ENCODE data around the gene HBS1L.

HBS1L gene

DNA sequence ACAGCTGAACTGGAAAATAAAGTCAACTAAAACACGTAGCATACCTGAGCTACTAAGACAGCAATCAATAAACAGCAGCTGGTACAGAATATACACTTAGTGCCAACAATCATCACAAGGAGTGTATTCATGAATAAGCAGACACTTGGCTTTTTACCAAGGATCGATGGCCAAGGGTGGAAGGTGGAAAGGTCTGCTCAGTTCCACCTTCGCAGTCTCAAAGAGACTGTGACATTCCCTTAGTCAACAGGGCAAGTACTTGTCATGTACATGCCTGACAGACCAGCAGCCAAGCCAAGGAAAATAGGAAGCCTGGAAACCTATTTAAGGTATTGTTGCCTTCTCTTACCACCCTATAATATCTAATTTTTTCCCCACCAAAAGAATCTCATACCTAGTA, 21.4 kb downstream of the HBS1L start:
- DNase-seq (ENCODE audit: low read depth) = no peak

DNA sequence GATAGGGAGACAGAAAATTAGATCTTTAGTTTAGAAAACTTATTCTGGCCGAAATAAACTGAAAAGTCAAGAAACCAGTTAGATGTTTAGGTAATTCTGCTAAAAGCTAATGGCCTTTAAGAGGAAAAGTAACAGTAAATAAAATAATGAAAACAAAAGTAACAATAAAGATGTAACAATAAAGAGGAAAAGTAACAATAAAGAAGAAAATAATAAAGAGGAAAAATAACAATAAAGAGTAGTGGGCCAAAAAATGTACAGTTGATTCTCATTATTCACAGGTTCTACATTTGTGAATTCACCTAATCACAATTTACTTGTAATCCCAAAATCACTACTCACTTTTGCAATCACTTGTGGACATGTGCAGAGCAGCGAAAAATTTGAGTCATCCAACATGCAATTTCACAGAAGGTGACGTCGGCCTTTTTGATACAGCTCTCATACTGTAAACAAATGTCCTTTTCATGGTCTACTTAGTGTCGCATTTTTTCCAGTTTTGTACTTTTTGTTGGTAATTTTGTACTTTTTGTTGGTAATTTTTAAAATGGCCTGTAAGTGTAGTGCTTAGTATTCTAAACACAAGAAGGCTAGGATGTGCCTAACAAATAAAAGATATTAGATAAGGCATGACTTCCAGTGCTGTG, 24.0 kb downstream of the HBS1L start:
- no peak for DNase-seq (ENCODE audit: low read depth)

GRCh38 chr6:135030056-135030473, 24.6 kb downstream of the HBS1L start:
- no peak for DNase-seq (ENCODE audit: low read depth)

DNA sequence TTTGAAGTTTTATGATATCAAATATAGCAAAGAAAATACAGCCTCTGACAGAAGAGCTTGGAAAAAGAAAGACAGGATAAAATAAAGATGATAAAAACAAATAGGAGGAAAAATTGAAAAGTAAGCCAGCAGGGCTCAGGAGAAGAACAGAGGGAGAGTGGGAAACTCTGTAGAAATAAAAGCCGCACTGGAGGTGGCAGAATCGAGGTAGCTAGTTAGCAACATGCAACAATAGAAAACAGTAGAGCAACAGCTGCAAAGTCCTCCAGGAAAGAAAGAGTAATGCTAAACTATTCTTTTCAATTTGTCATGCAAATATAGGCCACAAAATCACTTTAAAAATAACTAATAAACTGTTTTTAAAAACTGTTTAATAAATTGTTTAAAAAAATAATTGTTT, 28.8 kb downstream of the HBS1L start:
- no peak for DNase-seq (ENCODE audit: low read depth)

GRCh38 chr6:135025175-135025574, 29.4 kb downstream of the HBS1L start:
- no peak for DNase-seq (ENCODE audit: low read depth)

GRCh38 chr6:135022050-135022697, 32.4 kb downstream of the HBS1L start:
- DNase-seq (ENCODE audit: low read depth) = no peak

DNA sequence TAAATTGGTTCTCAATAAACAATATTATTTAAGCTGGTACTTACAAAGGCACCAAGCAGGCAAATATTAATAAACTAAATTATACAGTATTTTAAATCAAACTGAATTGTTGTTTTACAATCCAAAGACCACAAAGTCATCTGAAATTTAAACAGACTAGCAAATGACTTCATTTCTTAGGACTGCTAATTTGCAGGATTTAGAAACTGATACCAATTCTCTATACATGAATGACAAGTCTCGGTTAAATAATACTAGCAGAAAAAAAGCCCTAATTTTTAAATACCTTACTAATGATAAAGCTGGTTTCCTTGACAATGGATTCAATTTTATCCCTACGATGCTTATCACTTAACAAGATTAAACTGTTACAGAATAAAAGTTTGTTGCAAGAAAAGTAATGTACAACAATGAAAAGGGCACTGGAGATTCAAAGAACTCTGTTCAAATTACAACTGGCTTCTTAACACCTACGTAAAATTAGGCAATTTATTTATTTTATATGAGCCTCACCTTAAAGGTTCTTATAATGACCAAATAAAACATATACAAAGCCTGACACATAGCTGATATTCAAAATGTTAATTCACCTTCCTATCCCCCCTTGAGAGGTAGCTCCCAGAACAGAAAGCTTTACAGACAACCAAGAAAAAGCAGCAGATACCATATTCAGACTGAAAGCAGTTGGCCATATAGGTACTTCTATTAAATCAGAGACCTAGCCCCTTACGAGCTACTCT, 33.1 kb downstream of the HBS1L start:
- no peak for DNase-seq (ENCODE audit: low read depth)

DNA sequence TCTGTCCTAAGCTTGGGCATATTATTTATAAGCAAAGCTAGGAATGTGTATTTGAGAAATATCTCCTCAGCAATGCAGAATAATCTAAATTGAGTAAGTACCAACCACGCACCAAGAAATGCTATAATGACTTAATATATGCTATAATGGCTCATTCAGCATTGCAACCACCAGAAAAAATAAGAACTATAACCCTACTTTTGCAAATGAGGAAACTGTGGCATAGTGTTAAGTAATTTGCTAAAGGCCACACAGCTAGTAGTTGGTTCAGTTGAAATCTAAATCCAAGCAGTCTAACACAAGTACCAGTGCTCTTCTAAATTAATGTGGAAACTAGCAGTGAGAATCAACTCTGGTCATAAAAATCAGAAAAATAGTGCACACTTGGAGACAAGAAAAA, 35.7 kb downstream of the HBS1L start:
- DNase-seq (ENCODE audit: low read depth) = no peak

DNA sequence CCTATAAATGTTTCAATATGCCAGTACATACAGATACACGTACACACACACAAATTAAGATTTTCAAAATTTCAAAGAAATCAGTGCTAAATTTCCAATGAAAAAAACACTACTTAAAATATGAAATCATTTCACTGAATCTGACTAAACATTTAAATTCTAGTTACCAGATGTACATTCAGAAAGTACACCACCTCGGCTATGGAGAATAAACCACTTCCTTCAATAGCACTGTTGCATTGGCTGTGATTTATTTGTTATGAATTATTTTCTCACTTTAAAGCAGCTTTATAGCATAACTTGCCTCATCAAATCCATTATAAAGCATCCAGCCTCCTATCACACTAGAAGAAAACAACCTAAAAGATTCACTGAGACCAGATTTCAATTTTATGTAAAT, 36.6 kb downstream of the HBS1L start:
- DNase-seq (ENCODE audit: low read depth) = no peak

DNA sequence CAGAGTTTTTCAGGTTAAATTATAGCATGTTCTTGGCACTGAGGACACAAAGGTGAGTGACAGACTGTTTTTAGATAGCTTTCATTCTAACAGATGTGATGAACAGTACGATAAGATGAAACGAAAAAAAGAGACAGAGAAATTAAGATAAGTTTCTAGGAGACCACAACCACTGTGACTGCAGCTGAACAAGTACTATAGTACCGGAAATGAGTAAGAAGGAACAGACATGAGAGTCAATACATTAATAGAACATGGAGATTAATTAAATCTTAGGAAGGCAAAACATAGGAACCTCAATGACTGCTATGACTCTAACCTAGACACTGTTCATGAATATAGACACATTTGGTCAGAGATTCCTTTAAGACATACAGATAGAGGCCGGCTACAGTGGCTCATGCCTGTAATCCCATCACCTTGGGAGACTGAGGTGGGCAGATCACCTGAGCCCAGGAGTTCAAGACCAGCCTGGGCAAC, 40.2 kb downstream of the HBS1L start:
- no peak for DNase-seq (ENCODE audit: low read depth)

- DNase-seq (ENCODE audit: low read depth) = no peak
Measured at GRCh38 chr6:135013211-135013610, 41.4 kb downstream of the HBS1L start.

GRCh38 chr6:135012764-135013163, 41.9 kb downstream of the HBS1L start:
- no peak for DNase-seq (ENCODE audit: low read depth)

DNA sequence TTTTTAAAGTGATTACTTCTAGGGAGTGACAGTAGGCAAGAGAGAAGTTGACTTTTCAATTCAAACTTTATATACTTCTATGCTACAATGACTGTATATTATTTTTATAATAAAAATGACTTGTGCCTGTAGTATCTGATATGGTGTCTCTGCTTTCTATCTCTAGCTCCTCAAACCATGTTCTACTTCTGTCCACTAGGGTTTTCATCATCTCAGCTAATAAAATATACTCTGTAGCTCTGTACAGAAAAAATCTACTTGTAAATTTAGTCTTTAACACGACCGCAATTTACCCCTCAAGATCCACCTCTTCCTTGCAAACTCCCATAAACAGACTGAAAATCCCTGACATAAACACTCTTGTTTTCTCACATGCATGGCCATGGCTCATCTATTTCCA, 42.3 kb downstream of the HBS1L start:
- DNase-seq (ENCODE audit: low read depth) = no peak

GRCh38 chr6:135008941-135009290, 45.7 kb downstream of the HBS1L start:
- DNase-seq (ENCODE audit: low read depth) = no peak

GRCh38 chr6:135008072-135008940, 46.3 kb downstream of the HBS1L start:
- DNase-seq (ENCODE audit: low read depth) = no peak

GRCh38 chr6:135006386-135006914, 48.2 kb downstream of the HBS1L start:
- DNase-seq (ENCODE audit: low read depth) = no peak

DNA sequence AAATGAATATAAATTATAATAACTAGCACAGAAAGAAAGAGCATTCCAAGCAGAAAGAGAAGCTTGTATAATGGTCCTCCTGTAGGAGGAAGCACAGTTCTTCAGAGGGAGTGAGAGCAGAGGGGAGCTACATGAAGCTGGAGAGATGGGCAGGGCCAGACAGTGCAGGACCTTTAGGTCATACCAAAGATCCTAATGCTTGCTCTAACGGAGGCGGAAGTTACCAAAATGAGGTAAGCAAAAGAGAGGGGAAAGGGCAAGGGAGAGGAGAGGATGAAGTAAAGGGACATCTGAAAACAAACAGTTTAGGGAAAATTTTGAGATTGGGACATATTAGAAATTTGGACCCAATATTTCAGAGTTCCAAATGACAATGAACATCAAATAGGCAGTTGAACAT, 50.2 kb downstream of the HBS1L start:
- DNase-seq (ENCODE audit: low read depth) = no peak

DNA sequence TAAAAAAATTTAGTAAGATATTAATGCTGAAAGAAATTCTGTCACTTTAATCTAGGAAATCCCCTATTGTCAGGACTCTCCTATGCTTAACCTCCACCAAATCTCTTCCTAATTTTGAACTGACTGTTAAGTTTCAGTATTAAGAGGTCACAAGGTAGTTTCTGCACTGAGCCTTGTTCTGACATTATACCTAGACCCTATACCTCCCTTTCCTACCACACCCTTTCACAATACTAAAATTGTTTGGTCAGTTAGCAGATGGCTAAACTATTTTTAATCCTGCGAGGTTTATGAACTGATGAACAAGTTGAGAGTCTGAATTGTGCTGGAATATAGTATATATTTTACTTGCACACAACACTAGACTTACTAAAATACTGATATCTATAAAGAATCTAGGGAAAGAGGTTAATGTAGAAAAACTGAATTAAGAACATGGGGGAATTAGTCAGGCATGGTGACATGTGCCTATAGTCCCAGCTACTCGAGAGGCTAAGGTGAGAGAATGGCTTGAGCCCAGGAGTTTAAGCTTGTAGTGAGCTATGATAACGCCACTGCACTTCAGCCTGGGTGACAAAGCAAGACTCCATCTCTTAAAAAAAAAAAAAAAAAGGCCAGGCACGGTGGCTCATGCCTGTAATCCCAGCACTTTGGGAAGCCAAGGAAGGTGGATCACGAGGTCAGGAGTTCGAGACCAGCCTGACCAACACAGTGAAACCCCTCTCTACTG, 51.5 kb downstream of the HBS1L start:
- DNase-seq (ENCODE audit: low read depth) = no peak

- no peak for DNase-seq (ENCODE audit: low read depth)
Measured at GRCh38 chr6:135002229-135002844, 52.3 kb downstream of the HBS1L start.

DNA sequence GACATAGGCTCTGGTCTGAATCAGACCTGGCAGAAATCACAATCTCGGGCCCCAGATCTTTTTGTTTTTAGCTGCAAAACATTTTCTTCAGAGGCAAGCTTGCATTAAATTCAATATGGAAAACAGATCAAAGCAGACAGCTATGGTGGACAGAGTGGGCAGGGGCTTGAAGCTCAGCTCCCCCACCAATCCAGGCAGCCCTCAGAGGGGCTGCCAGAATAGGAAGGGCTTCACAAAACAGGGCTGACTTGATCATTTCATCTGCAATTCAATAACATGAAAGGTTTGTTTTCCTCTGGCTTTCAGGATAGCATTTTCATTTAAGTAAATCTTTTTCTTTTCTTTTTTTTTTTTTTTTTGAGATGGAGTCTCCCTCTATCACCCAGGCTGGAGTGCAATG, 55.5 kb downstream of the HBS1L start:
- DNase-seq (ENCODE audit: low read depth) = no peak
